OCI-LY3 (cell line): Measurements from ENCODE around the gene RUNX2.

Experiments
- H2AFZ ChIP-seq: fragments of 200-600, 300-600 bp; shearing (Covaris generic); 2 replicates; pipeline ENCODE4 v1.6.0; 2014; ENCODE audit warnings: antibody characterized with exemption, low read depth, low read length
- H3K27ac ChIP-seq: fragments of 200-600, 300-600 bp; sonication (generic); 2 replicates; pipeline ENCODE4 v1.5.1; 2014; ENCODE audit warnings: mild to moderate bottlenecking, low read length, moderate library complexity, mixed read lengths
- H3K27me3 ChIP-seq: fragments of 200-600, 300-600 bp; sonication (generic); 2 replicates; pipeline ENCODE4 v1.6.1; 2014; ENCODE audit warnings: low read depth, low read length, mixed read lengths
- H3K36me3 ChIP-seq: fragments of 200-600, 300-600 bp; sonication (generic); replicated peaks from 2 replicates; pipeline ENCODE3; 2014; ENCODE audit warnings: low read depth, low read length, mixed read lengths
- H3K4me1 ChIP-seq: fragments of 300-600, 200-600 bp; sonication (generic); 2 replicates; pipeline ENCODE4 v1.6.1; 2014; ENCODE audit warnings: low read length, mixed read lengths
- H3K4me2 ChIP-seq: fragments of 200-600, 300-600 bp; sonication (generic); 2 replicates; pipeline ENCODE4 v1.6.1; 2014; ENCODE audit warnings: low read length, mixed read lengths
- H3K4me3 ChIP-seq: fragments of 300-600, 200-600 bp; sonication (generic); 2 replicates; pipeline ENCODE4 v1.5.1; 2014; ENCODE audit warnings: antibody characterized with exemption, mild to moderate bottlenecking, low read length, moderate library complexity
- H3K79me2 ChIP-seq: fragments of 300-600, 200-600 bp; shearing (Covaris generic); 2 replicates; pipeline ENCODE4 v1.6.1; 2014; ENCODE audit warnings: mild to moderate bottlenecking, low read length, mixed read lengths
- H3K9ac ChIP-seq: fragments of 300-600, 200-600 bp; shearing (Covaris generic); 2 replicates; pipeline ENCODE4 v1.6.0; 2014; ENCODE audit warnings: mild to moderate bottlenecking, low read length, moderate library complexity
- H3K9me3 ChIP-seq: fragments of 200-600, 300-600 bp; shearing (Covaris generic); 2 replicates; pipeline ENCODE4 v1.6.1; 2014; ENCODE audit warnings: low read length, mixed read lengths; ENCODE audit not compliant: insufficient read depth
- H4K20me1 ChIP-seq: fragments of 200-600, 300-600 bp; sonication (generic); 2 replicates; pipeline ENCODE4 v1.6.1; 2016; ENCODE audit warnings: low read length, mixed read lengths; ENCODE audit not compliant: insufficient read depth
- CTCF ChIP-seq: fragments of 200-600, 300-600 bp; sonication (generic); IDR thresholded peaks from 2 replicates; pipeline ENCODE4 v1.5.1; 2014; ENCODE audit warnings: antibody characterized with exemption, low read length, low read depth
- EZH2phosphoT487 ChIP-seq: fragments of 200-600 bp; shearing (Covaris generic); IDR thresholded peaks from 2 replicates; pipeline ENCODE4 v1.6.1; 2018; ENCODE audit warnings: antibody characterized with exemption, mixed run types, low read depth

Gene RUNX2

GRCh38 chr6:45697605-45698004 is 369.5 kb downstream of the RUNX2 start:
- TF ChIP-seq EZH2phosphoT487 (no peak), CTCF (no peak)
- H3K9ac ChIP-seq = no peak overlapping the region
- no peaks in the 10 kb centered on the region for H3K79me2 ChIP-seq
- H3K9me3 ChIP-seq = no peaks in the 10 kb centered on the region
- no peak overlapping the region for H3K4me3 ChIP-seq
- H3K36me3 ChIP-seq = no peaks in the 10 kb centered on the region
- H4K20me1 ChIP-seq = no peaks in the 10 kb centered on the region
- peaks cover 6% of the 10 kb centered on the region for H3K4me1 ChIP-seq
- no peak overlapping the region for H3K4me2 ChIP-seq
- H3K27ac ChIP-seq = no peak overlapping the region
- peaks cover 65% of the 10 kb centered on the region for H3K27me3 ChIP-seq
- no peak overlapping the region for H2AFZ ChIP-seq

GRCh38 chr6:45698046-45698445 is 369.9 kb downstream of the RUNX2 start:
- Histone ChIP-seq H2AFZ (no peak overlapping the region), H4K20me1 (no peaks in the 10 kb centered on the region), H3K9me3 (no peaks in the 10 kb centered on the region), H3K27ac (no peak overlapping the region), H3K4me2 (no peak overlapping the region), H3K27me3 (peaks cover 68% of the 10 kb centered on the region), H3K36me3 (no peaks in the 10 kb centered on the region), H3K4me1 (peaks cover 6% of the 10 kb centered on the region), H3K4me3 (no peak overlapping the region), H3K79me2 (no peaks in the 10 kb centered on the region), H3K9ac (no peak overlapping the region)
- TF ChIP-seq EZH2phosphoT487 = no peak
- TF ChIP-seq CTCF = no peak

- Histone ChIP-seq H3K4me2 (no peak overlapping the region), H3K27me3 (peaks cover 81% of the 10 kb centered on the region), H4K20me1 (no peaks in the 10 kb centered on the region), H3K36me3 (no peaks in the 10 kb centered on the region), H3K9me3 (no peaks in the 10 kb centered on the region), H3K9ac (no peak overlapping the region), H3K27ac (no peak overlapping the region), H3K4me3 (no peak overlapping the region), H3K79me2 (no peaks in the 10 kb centered on the region), H3K4me1 (peaks cover 6% of the 10 kb centered on the region), H2AFZ (no peak overlapping the region)
- TF ChIP-seq CTCF (no peak), EZH2phosphoT487 (no peak)
Observed at GRCh38 chr6:45699663-45700062, 371.5 kb downstream of the RUNX2 start.

GRCh38 chr6:45702849-45703739 is 375.0 kb downstream of the RUNX2 start:
- no peaks in the 10 kb centered on the region for H3K9me3 ChIP-seq
- H3K9ac ChIP-seq = no peak overlapping the region
- H4K20me1 ChIP-seq = no peaks in the 10 kb centered on the region
- H3K27ac ChIP-seq = no peak overlapping the region
- TF ChIP-seq EZH2phosphoT487 = no peak
- TF ChIP-seq CTCF = no peak
- H3K79me2 ChIP-seq = no peaks in the 10 kb centered on the region
- no peak overlapping the region for H2AFZ ChIP-seq
- H3K4me3 ChIP-seq = no peak overlapping the region
- H3K36me3 ChIP-seq = no peaks in the 10 kb centered on the region
- H3K27me3 ChIP-seq = peaks cover 72% of the 10 kb centered on the region
- H3K4me2 ChIP-seq = no peak overlapping the region
- H3K4me1 ChIP-seq = peaks cover 30% of the 10 kb centered on the region
